Activated naive CD4-positive, alpha-beta T cell treated with anti-CD3 and anti-CD28 coated beads, Interleukin-2, amount 50 U/mL, for 16 hours (primary cell): ENCODE results near the gene ANKRD18A.

Source experiments
- DNase-seq: peaks from one replicate; pipeline ENCODE4 v3.0.0-alpha.2; 2020

Gene ANKRD18A

GRCh38 chr9:38620483-38621433 is at the start of gene ANKRD18A:
ANKRD18A (minus strand) TSS chr9:38620596; CDS start chr9:38620285, 311 bp downstream.
- DNase-seq, result peak; percentile 78

GRCh38 chr9:38668791-38669466 is 48.5 kb upstream of the ANKRD18A start:
- DNase-seq, result no peak

- no peak for DNase-seq
Observed at GRCh38 chr9:38662763-38663593, 42.6 kb upstream of the ANKRD18A start.

- no peak for DNase-seq
Observed at GRCh38 chr9:38659538-38659937, 39.1 kb upstream of the ANKRD18A start.

- no peak for DNase-seq
Observed at GRCh38 chr9:38656896-38657295, 36.5 kb upstream of the ANKRD18A start.

GRCh38 chr9:38652486-38652885 is 32.1 kb upstream of the ANKRD18A start:
- DNase-seq, result no peak

GRCh38 chr9:38652044-38652443 is 31.6 kb upstream of the ANKRD18A start:
- DNase-seq, result no peak

- DNase-seq, result no peak
Observed at GRCh38 chr9:38651400-38652042, 31.1 kb upstream of the ANKRD18A start.

GRCh38 chr9:38650564-38650963 is 30.2 kb upstream of the ANKRD18A start:
- no peak for DNase-seq

GRCh38 chr9:38649731-38650363 is 29.5 kb upstream of the ANKRD18A start:
- no peak for DNase-seq

GRCh38 chr9:38644601-38645000 is 24.2 kb upstream of the ANKRD18A start:
- DNase-seq, result no peak

GRCh38 chr9:38643815-38644173 is 23.4 kb upstream of the ANKRD18A start:
- no peak for DNase-seq

- no peak for DNase-seq
Observed at GRCh38 chr9:38642951-38643814, 22.8 kb upstream of the ANKRD18A start.

- no peak for DNase-seq
Observed at GRCh38 chr9:38641985-38642864, 21.8 kb upstream of the ANKRD18A start.

GRCh38 chr9:38641142-38641541 is 20.7 kb upstream of the ANKRD18A start:
- DNase-seq, result no peak

- no peak for DNase-seq
Observed at GRCh38 chr9:38639577-38639940, 19.2 kb upstream of the ANKRD18A start.

- DNase-seq, result no peak
Observed at GRCh38 chr9:38638881-38639576, 18.6 kb upstream of the ANKRD18A start.

GRCh38 chr9:38634315-38634714 is 13.9 kb upstream of the ANKRD18A start:
- DNase-seq, result no peak

GRCh38 chr9:38629511-38629910 is 9.1 kb upstream of the ANKRD18A start:
- no peak for DNase-seq

- DNase-seq, result no peak
Observed at GRCh38 chr9:38626006-38626405, 5.6 kb upstream of the ANKRD18A start.
